OCI-LY1 (cell line): ENCODE measurements around the gene IFITM10.

ENCODE experiments used
- H2AFZ ChIP-seq: fragments of 200-600 bp; sonication (generic), shearing (Covaris generic); 2 replicates; pipeline ENCODE4 v1.6.0; 2014; ENCODE audit warnings: antibody characterized with exemption, mild to moderate bottlenecking, low read length
- H3F3A ChIP-seq: fragments of 200-600 bp; sonication (generic), shearing (Covaris generic); 2 replicates; pipeline ENCODE4 v1.6.0; 2014; ENCODE audit warnings: mild to moderate bottlenecking, antibody characterized with exemption, low read length, moderate library complexity; ENCODE audit not compliant: insufficient read depth
- H3K27ac ChIP-seq: fragments of 200-600 bp; sonication (generic); 2 replicates; pipeline ENCODE4 v1.5.1; 2014; ENCODE audit warnings: low read length, mixed run types, mild to moderate bottlenecking, low read depth; ENCODE audit not compliant: poor library complexity, severe bottlenecking
- H3K27me3 ChIP-seq: fragments of 200-600 bp; sonication (generic); 2 replicates; pipeline ENCODE4 v1.6.0; 2014; ENCODE audit warnings: antibody characterized with exemption, mild to moderate bottlenecking, low read length, moderate library complexity; ENCODE audit not compliant: insufficient read depth
- H3K36me3 ChIP-seq: fragments of 200-600 bp; sonication (generic); 2 replicates; pipeline ENCODE4 v1.6.1; 2014; ENCODE audit warnings: mild to moderate bottlenecking, antibody characterized with exemption, low read length, moderate library complexity, mixed read lengths; ENCODE audit not compliant: insufficient read depth
- H3K4me1 ChIP-seq: fragments of 200-600 bp; sonication (generic); 2 replicates; pipeline ENCODE4 v1.5.1; 2014; ENCODE audit warnings: mild to moderate bottlenecking, low read length, moderate library complexity; ENCODE audit not compliant: insufficient read depth, severe bottlenecking
- H3K4me2 ChIP-seq: fragments of 200-600 bp; sonication (generic), shearing (Covaris generic); 2 replicates; pipeline ENCODE4 v1.6.1; 2014; ENCODE audit warnings: low read length
- H3K4me3 ChIP-seq: fragments of 200-600 bp; sonication (generic); 2 replicates; pipeline ENCODE4 v1.5.1; 2014; ENCODE audit warnings: low read length, low read depth, mild to moderate bottlenecking, mixed read lengths; ENCODE audit not compliant: poor library complexity, severe bottlenecking
- H3K79me2 ChIP-seq: fragments of 200-600 bp; shearing (Covaris generic); 2 replicates; pipeline ENCODE4 v1.6.1; 2016; ENCODE audit warnings: mixed run types, low read length, mixed read lengths; ENCODE audit not compliant: insufficient read depth
- H3K9ac ChIP-seq: fragments of 200-600 bp; sonication (generic), shearing (Covaris generic); 2 replicates; pipeline ENCODE4 v1.6.1; 2014; ENCODE audit warnings: mild to moderate bottlenecking, low read length, mixed read lengths
- H3K9me2 ChIP-seq: fragments of 200-600 bp; sonication (generic), shearing (Covaris generic); 2 replicates; pipeline ENCODE4 v1.6.1; 2014; ENCODE audit warnings: low read depth, mild to moderate bottlenecking, low read length, mixed read lengths
- H3K9me3 ChIP-seq: fragments of 200-600 bp; shearing (Covaris generic); 2 replicates; pipeline ENCODE4 v1.6.1; 2014; ENCODE audit warnings: low read length, mixed read lengths
- H4K20me1 ChIP-seq: fragments of 200-600 bp; sonication (generic), shearing (Covaris generic); 2 replicates; pipeline ENCODE4 v1.6.0; 2016; ENCODE audit warnings: mild to moderate bottlenecking, low read length; ENCODE audit not compliant: insufficient read depth
- EZH2 ChIP-seq: fragments of 200-600 bp; sonication (generic), shearing (Covaris generic); IDR thresholded peaks from 2 replicates; pipeline ENCODE4 v1.8.0; 2017; ENCODE audit warnings: borderline replicate concordance, mixed run types, mild to moderate bottlenecking, antibody characterized with exemption, low read length, moderate library complexity, mixed read lengths
- TF ChIP-seq, protein P1 (sequence below): fragments of 200-600 bp; sonication (generic), shearing (Covaris generic); IDR thresholded peaks from 2 replicates; pipeline ENCODE4 v1.5.1; 2017; ENCODE audit warnings: mild to moderate bottlenecking, antibody characterized with exemption, low read length, moderate library complexity, mixed read lengths

Gene IFITM10

DNA sequence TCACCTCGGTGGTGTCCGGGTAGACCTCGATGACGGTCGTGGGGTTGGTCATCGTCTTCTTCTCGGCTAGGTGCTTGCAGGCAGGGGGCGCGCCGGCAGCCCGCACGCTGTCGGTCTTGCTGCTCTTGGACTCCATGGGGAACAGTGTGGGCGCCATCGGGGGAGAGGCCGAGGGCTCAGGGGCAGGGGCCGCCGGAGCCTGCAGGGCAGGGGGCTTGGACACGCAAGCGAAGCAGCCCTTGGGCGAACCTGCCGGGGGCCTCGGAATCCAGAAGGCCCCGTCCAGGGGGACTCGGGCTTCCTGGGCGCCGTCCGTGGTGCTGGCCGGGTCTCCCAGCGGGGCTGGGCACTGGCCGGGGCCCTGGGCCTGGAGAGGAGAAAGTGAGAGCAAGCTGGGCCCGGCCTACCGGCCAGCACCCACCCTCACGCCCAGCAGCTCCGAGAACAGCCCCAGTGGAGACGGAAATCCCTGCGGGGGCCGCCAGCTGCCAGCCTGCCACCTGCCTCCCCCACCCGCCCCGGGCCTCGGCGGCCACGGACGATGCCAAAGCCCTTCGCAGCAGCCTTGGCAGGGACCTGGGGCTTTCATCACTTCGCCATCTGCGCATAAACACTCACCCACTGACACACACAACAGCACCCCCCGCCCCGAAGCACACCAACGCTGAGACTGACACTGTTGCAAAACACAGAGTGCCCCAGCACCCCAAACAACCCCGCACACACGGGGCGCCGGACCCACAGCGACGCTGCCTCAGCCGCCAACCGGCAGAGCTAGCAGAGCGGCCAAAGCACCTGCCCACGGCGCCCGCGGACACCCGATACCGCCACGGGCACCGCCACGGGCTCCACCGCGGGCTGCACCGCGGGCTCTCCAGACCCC lies 2.4 kb downstream of the IFITM10 start:
- no peak overlapping the region for H3K4me2 ChIP-seq
- H3K36me3 ChIP-seq: no peaks in the 10 kb centered on the region; the same call in 1 of the 2 replicates
- no peaks in the 10 kb centered on the region for H3F3A ChIP-seq
- H2AFZ ChIP-seq: no peak overlapping the region
- no peak overlapping the region for H3K27ac ChIP-seq
- H3K4me1 ChIP-seq: no peaks in the 10 kb centered on the region
- no peak overlapping the region for H3K9ac ChIP-seq
- no peaks in the 10 kb centered on the region for H3K9me3 ChIP-seq
- no peak overlapping the region for H3K4me3 ChIP-seq
- no peaks in the 10 kb centered on the region for H3K9me2 ChIP-seq
- TF ChIP-seq, protein P1, sequence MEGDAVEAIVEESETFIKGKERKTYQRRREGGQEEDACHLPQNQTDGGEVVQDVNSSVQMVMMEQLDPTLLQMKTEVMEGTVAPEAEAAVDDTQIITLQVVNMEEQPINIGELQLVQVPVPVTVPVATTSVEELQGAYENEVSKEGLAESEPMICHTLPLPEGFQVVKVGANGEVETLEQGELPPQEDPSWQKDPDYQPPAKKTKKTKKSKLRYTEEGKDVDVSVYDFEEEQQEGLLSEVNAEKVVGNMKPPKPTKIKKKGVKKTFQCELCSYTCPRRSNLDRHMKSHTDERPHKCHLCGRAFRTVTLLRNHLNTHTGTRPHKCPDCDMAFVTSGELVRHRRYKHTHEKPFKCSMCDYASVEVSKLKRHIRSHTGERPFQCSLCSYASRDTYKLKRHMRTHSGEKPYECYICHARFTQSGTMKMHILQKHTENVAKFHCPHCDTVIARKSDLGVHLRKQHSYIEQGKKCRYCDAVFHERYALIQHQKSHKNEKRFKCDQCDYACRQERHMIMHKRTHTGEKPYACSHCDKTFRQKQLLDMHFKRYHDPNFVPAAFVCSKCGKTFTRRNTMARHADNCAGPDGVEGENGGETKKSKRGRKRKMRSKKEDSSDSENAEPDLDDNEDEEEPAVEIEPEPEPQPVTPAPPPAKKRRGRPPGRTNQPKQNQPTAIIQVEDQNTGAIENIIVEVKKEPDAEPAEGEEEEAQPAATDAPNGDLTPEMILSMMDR: no peak
- TF ChIP-seq EZH2: no peak
- no peaks in the 10 kb centered on the region for H4K20me1 ChIP-seq
- H3K27me3 ChIP-seq: no peaks in the 10 kb centered on the region
- H3K79me2 ChIP-seq: no peaks in the 10 kb centered on the region

DNA sequence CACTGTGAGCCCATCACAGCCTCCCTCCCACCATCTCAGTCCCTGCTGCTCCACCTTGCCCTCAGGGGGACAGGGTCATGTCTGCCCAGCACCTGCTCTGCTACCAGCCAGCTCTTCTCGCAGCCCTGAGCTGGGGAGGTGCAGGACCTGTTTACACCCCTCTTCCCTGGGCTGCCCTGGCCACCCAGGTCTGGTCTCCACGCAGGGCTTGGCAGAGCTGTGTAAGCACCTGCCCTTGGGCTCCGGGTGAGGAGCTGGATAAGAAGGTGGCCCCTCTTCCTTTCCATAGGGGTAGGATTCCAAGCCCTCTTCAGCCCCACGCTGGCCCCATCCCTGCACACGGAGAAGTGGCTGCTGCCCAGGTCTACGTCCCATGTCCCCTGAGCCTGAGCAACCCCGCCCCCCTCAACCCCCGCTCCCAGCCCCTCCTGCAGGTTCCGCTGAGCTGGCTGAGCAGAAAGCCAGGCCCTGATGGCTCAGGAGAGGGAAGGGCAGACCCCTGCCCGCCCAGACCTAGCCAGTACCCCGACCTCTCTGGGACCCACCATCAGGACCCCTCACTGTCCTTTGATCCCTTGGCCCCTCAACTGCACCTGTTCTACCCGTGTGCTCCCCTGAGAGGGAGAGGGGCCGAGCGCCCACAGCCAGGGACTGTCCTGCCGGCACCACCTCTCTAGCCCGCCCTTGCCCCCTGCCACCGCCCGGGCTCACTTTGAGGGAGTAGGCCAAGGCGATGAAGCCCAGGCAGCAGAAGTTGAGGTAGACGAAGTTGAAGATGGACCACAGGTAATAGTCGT lies 3.2 kb downstream of the IFITM10 start:
- no peak overlapping the region for H3K4me2 ChIP-seq
- no peak overlapping the region for H3K27ac ChIP-seq
- no peaks in the 10 kb centered on the region for H3K9me3 ChIP-seq
- H3K79me2 ChIP-seq: no peaks in the 10 kb centered on the region
- no peaks in the 10 kb centered on the region for H3K36me3 ChIP-seq
- no peaks in the 10 kb centered on the region for H3K27me3 ChIP-seq
- TF ChIP-seq EZH2: no peak
- TF ChIP-seq, protein P1: no peak
- no peak overlapping the region for H2AFZ ChIP-seq
- no peaks in the 10 kb centered on the region for H3F3A ChIP-seq
- H3K4me3 ChIP-seq: no peak overlapping the region
- H3K9ac ChIP-seq: no peak overlapping the region
- H3K4me1 ChIP-seq: no peaks in the 10 kb centered on the region
- no peaks in the 10 kb centered on the region for H4K20me1 ChIP-seq
- no peaks in the 10 kb centered on the region for H3K9me2 ChIP-seq

DNA sequence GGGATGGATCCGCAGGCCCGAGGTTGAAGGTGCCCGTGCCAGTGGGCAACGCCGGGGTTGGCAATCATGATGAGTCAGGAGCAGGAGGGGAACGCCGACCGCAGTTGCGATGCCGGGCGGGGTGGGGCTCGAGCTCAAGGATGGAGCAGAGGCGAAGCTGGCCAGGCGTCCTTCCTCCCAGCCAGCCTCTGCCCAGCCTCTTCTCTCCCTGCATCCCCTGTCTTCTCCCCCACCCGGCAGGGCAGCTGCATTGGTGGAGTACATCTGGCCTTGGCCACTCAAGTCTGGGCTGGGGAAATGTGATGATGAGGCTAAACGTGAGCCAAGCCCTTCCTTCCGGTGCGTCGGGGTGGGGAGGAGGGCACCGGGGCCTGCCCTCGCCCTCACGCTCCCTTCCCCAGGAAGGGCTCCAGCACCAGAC lies 3.9 kb downstream of the IFITM10 start:
- Histone ChIP-seq H3K9me3 (no peaks in the 10 kb centered on the region), H3K4me3 (no peak overlapping the region), H3K36me3 (no peaks in the 10 kb centered on the region), H3F3A (no peaks in the 10 kb centered on the region), H3K27ac (no peak overlapping the region), H3K27me3 (no peaks in the 10 kb centered on the region), H3K9me2 (no peaks in the 10 kb centered on the region), H3K9ac (no peak overlapping the region), H3K79me2 (no peaks in the 10 kb centered on the region), H2AFZ (no peak overlapping the region), H4K20me1 (no peaks in the 10 kb centered on the region), H3K4me2 (no peak overlapping the region), H3K4me1 (no peaks in the 10 kb centered on the region)
- no peak for TF ChIP-seq EZH2
- TF ChIP-seq, protein P1: no peak
